ENCODE measurements around the gene FSTL3. TPM values are rescaled to one million over a fixed set of nuclear protein-coding genes. Genes with fewer than 3 reads are reported as not detected.
A peak's percentile ranks its signal among the peaks of the same experiment; 100 is the strongest.

FSTL3 gene
- total and polyA plus RNA-seq, 4 donors: 15.1 to 172 (median 114) TPM

GRCh38 chr19:639253-640160 is 36.7 kb upstream of the FSTL3 start, which contains the start of gene FGF22:
Gene FGF22 (plus strand): TSS chr19:639879. CDS start chr19:639926, 47 bp downstream.
- H3K9ac ChIP-seq (ENCODE audit: insufficient read depth in 1 of 2, low read length in 2 of 2): peak within 1 kb of the TSS in 1 of 2 donors; percentile 23
- H3K27ac ChIP-seq (ENCODE audit: low read depth in 1 of 2, low read length in 1 of 2): no peak within 1 kb of the TSS
- H3K27me3 ChIP-seq (ENCODE audit: control insufficient read depth in 3 of 3, insufficient read depth in 3 of 3, low read length in 2 of 3): no peaks in the 10 kb centered on the region
- H3K4me1 ChIP-seq (ENCODE audit: control insufficient read depth in 5 of 5, insufficient read depth in 5 of 5, low read length in 5 of 5): peaks cover 0 to 7% (median 4%) of the 10 kb centered on the region in 5 donors
- DNase-seq (peak; percentile 78 to 91 (median 85)), ATAC-seq (ENCODE audit: insufficient read depth, low FRiP score) (peak; percentile 90)
- peak within 1 kb of the TSS; percentile 35 for H3K4me3 ChIP-seq
- H3K36me3 ChIP-seq (ENCODE audit: control insufficient read depth in 4 of 4, insufficient read depth in 4 of 4, low read length in 4 of 4): peaks cover 0 to 2% (median 0%) of the 10 kb centered on the region in 4 donors
- 5 to 7% methylated on average over 101 to 109 of the region's 109 CpGs for WGBS, 2 donors
- TF ChIP-seq, protein P1, sequence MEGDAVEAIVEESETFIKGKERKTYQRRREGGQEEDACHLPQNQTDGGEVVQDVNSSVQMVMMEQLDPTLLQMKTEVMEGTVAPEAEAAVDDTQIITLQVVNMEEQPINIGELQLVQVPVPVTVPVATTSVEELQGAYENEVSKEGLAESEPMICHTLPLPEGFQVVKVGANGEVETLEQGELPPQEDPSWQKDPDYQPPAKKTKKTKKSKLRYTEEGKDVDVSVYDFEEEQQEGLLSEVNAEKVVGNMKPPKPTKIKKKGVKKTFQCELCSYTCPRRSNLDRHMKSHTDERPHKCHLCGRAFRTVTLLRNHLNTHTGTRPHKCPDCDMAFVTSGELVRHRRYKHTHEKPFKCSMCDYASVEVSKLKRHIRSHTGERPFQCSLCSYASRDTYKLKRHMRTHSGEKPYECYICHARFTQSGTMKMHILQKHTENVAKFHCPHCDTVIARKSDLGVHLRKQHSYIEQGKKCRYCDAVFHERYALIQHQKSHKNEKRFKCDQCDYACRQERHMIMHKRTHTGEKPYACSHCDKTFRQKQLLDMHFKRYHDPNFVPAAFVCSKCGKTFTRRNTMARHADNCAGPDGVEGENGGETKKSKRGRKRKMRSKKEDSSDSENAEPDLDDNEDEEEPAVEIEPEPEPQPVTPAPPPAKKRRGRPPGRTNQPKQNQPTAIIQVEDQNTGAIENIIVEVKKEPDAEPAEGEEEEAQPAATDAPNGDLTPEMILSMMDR (IDR thresholded peaks at IDR 0.05; ENCODE audit: control extremely low read depth, extremely low read depth): no peak
- H3K9me3 ChIP-seq (ENCODE audit: control insufficient read depth in 4 of 4, insufficient read depth in 3 of 4, low read length in 3 of 4): no peaks in the 10 kb centered on the region

DNA sequence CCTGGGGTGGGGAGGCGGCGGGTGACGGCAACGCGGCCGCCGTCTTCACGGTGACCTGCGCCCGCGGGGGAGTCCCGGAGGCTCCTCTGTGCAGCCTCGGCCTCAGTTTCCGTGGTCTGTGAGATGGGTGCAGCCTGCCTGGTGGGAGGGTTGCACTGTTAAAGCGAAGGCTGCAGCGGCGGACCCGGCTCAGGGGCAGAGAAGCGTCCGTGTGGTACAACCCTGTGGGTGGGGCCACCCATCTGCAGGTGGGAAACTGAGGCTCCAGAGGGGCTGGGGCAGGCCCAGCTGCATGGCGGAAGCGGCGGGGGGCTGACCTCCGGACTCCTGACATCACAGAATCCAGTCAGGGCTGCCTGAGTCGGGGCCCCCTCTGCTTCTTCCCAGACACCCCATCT is 36.0 kb upstream of the FSTL3 start:
- H3K4me3 ChIP-seq: no peak overlapping the region
- TF ChIP-seq, protein P1 (IDR thresholded peaks at IDR 0.05; ENCODE audit: control extremely low read depth, extremely low read depth): no peak
- no peak overlapping the region for H3K27ac ChIP-seq (ENCODE audit: low read depth in 1 of 2, low read length in 1 of 2)
- no peaks in the 10 kb centered on the region for H3K27me3 ChIP-seq (ENCODE audit: control insufficient read depth in 3 of 3, insufficient read depth in 3 of 3, low read length in 2 of 3)
- peaks cover 0 to 7% (median 4%) of the 10 kb centered on the region in 5 donors for H3K4me1 ChIP-seq (ENCODE audit: control insufficient read depth in 5 of 5, insufficient read depth in 5 of 5, low read length in 5 of 5)
- H3K9me3 ChIP-seq (ENCODE audit: control insufficient read depth in 4 of 4, insufficient read depth in 3 of 4, low read length in 3 of 4): no peaks in the 10 kb centered on the region
- ATAC-seq (ENCODE audit: insufficient read depth, low FRiP score) (no peak), DNase-seq (no peak)
- WGBS, 2 donors: 47 to 63% methylated on average over 24 to 25 of the region's 25 CpGs
- H3K9ac ChIP-seq (ENCODE audit: insufficient read depth in 1 of 2, low read length in 2 of 2): no peak overlapping the region
- peaks cover 0 to 8% (median 0%) of the 10 kb centered on the region in 4 donors for H3K36me3 ChIP-seq (ENCODE audit: control insufficient read depth in 4 of 4, insufficient read depth in 4 of 4, low read length in 4 of 4)

GRCh38 chr19:640606-641189 is 35.5 kb upstream of the FSTL3 start:
- peaks cover 0 to 7% (median 4%) of the 10 kb centered on the region in 5 donors for H3K4me1 ChIP-seq (ENCODE audit: control insufficient read depth in 5 of 5, insufficient read depth in 5 of 5, low read length in 5 of 5)
- TF ChIP-seq, protein P1 (IDR thresholded peaks at IDR 0.05; ENCODE audit: control extremely low read depth, extremely low read depth): no peak
- ATAC-seq (ENCODE audit: insufficient read depth, low FRiP score) (no peak), DNase-seq (no peak)
- H3K27ac ChIP-seq (ENCODE audit: low read depth in 1 of 2, low read length in 1 of 2): no peak overlapping the region
- no peaks in the 10 kb centered on the region for H3K9me3 ChIP-seq (ENCODE audit: control insufficient read depth in 4 of 4, insufficient read depth in 3 of 4, low read length in 3 of 4)
- H3K36me3 ChIP-seq (ENCODE audit: control insufficient read depth in 4 of 4, insufficient read depth in 4 of 4, low read length in 4 of 4): peaks cover 0 to 11% (median 0%) of the 10 kb centered on the region in 4 donors
- H3K4me3 ChIP-seq: no peak overlapping the region
- H3K27me3 ChIP-seq (ENCODE audit: control insufficient read depth in 3 of 3, insufficient read depth in 3 of 3, low read length in 2 of 3): no peaks in the 10 kb centered on the region
- 92 to 95% methylated on average over 22 to 31 of the region's 31 CpGs for WGBS, 2 donors
- no peak overlapping the region for H3K9ac ChIP-seq (ENCODE audit: insufficient read depth in 1 of 2, low read length in 2 of 2)

Data from lung (tissue), 12 donors.